Right cardiac atrium (tissue), 5 donors: ENCODE data around the gene BICC1. TPM values are rescaled to one million over a fixed set of nuclear protein-coding genes. Genes with fewer than 3 reads are reported as not detected.

Source experiments
- ATAC-seq, 2 donors: fragments of 200-7000 bp; cut with Tn5 transposase; one replicate each; pipeline versions ENCODE4 v1.8.0 to v1.9.1; 2020; ENCODE audit warnings: moderate library complexity in 2 of 2, mild to moderate bottlenecking in 1 of 2
- DNase-seq, 3 donors: peaks; one replicate each; pipeline ENCODE4 v3.0.0-alpha.2; 2020
- H3K27ac ChIP-seq: one replicate; pipeline ENCODE4 v1.5.1; 2013; ENCODE audit warnings: mild to moderate bottlenecking, low read length, control low read depth, moderate library complexity
- H3K27me3 ChIP-seq: one replicate; pipeline ENCODE4 v1.6.1; 2013; ENCODE audit not compliant: control insufficient read depth, insufficient read depth
- H3K4me1 ChIP-seq: one replicate; pipeline ENCODE4 v1.6.1; 2013; ENCODE audit warnings: low read length; ENCODE audit not compliant: control insufficient read depth, insufficient read depth
- H3K4me3 ChIP-seq: one replicate; pipeline ENCODE4 v1.5.1; 2013; ENCODE audit warnings: low read length, control low read depth
- H3K9me3 ChIP-seq: one replicate; pipeline ENCODE4 v1.6.1; 2013; ENCODE audit warnings: low read length; ENCODE audit not compliant: control insufficient read depth
- WGBS: extraction: QIAGEN DNeasy Blood & Tissue Kit; methylation state at CpG from one replicate; pipeline ENCODE4 v1.1.7; 2013; 5-methylcytosine and 5-hydroxymethylcytosine counted together
- intact Hi-C, 4 donors: fragments of 100-400 bp; cut with DNase I; formaldehyde crosslinking; loops; one replicate each; pipeline versions ENCODE4 v1.11.0 to v1.14.0; 2022 to 2023
- polyA plus RNA-seq: library from polyadenylated mRNA; stranded (reverse); fragments of 200-250 nt; gene quantifications from one replicate; pipeline ENCODE4 v1.2.3, GENCODE V29; 2013
- total RNA-seq, 4 donors: library from RNA; stranded (reverse); fragmentation: NEBNext Ultra II Directional; extraction: Animal tissue kit (Norgen Biotek cat#: 25700); gene quantifications; one replicate each; pipeline ENCODE4 v1.2.1, GENCODE V29; 2021
- donor health status: healthy with polysubstance abuse.
- donor health status: DM: no; HTN: yes; CAD: no.
- donor health status: DM: no; HTN: no; CAD: no.
- donor health status: DM: no; HTN: yes; CAD: no; lungs with severe emphysema.
- donor health status: DM: yes; HTN: yes; CAD: no.

BICC1 gene
- total and polyA plus RNA-seq, 5 donors = 5.2 to 15.9 (median 13.5) TPM

DNA sequence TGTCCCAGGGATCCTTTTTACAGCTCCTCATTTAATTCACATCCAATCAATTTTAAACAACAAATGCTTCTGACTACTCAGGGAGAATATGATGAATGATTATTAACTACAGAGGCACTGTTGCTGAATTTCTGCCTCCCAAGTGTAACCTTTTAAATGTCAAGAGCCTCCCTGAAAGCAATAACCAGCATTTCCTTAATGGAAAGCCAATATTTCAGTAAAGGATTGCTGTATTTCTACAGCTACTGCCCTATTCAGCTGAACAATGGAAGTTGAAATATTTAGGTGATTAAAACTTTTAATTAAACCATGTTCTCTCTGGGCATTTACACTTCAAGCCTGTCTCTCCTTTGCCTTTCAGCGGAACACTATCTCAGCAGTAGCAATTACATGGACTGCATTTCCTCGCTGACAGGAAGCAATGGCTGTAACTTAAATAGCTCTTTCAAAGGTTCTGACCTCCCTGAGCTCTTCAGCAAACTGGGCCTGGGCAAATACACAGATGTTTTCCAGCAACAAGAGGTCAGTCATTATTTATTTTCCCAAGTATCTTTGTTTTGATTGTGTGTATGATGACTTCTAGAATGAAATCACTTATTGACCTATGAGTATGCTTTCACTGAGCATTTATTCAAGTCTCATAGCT, 304.7 kb downstream of the BICC1 start:
- Histone ChIP-seq H3K27ac (no peak overlapping the region), H3K27me3 (no peaks in the 10 kb centered on the region), H3K9me3 (no peaks in the 10 kb centered on the region), H3K4me1 (peaks cover 4% of the 10 kb centered on the region), H3K4me3 (no peak overlapping the region)
- DNase-seq (no peak), ATAC-seq (peak in 1 of 2 donors; percentile 65)
- intact Hi-C loops = no loop called here
- WGBS = 30% methylated on average over 2 of the region's 2 CpGs

DNA sequence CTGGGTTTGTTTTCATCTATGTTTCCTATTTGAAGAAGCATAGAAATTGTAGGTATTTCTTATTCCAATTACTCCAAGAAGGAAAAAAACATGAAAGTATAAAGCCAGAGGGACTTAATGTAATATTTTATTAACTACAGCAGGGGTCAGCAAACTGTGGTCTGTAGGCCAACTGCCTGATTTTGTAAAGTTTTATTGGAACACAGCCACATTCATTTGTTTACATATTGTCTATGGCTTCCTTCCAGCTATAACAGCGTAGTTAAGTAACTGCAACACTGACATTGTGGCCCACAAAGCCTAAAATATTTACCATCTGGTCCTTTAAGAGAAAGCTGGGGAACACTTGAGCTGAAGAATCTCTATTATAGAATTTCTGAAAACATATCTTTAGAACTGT, 306.2 kb downstream of the BICC1 start:
- Histone ChIP-seq H3K4me1 (peaks cover 4% of the 10 kb centered on the region), H3K9me3 (no peaks in the 10 kb centered on the region), H3K27me3 (no peaks in the 10 kb centered on the region), H3K4me3 (no peak overlapping the region), H3K27ac (no peak overlapping the region)
- intact Hi-C loops = no loop called here
- DNase-seq (no peak), ATAC-seq (no peak)
- 42% methylated on average over 1 of the region's 1 CpG for WGBS

DNA sequence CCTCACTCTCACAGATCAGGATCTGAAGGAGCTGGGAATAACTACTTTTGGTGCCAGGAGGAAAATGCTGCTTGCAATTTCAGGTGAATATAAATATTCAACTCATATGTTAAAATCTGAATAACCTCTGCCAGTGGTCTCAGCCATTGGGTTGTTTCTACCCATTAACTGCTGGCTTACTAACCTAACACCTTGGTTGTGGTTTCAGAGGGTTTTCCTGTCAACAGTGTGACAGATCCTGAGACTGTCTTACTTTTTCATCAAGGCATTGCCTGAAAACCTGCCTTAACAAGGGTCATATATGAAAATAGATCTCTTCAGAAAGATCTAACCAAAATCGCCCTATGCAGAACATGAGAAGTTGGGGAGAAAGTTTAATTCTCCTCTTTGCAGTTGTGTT, 307.7 kb downstream of the BICC1 start:
- DNase-seq (no peak), ATAC-seq (no peak)
- Histone ChIP-seq H3K9me3 (no peaks in the 10 kb centered on the region), H3K4me3 (no peak overlapping the region), H3K27me3 (no peaks in the 10 kb centered on the region), H3K27ac (no peak overlapping the region), H3K4me1 (peaks cover 4% of the 10 kb centered on the region)
- 89% methylated on average over 1 of the region's 1 CpG for WGBS
- intact Hi-C loops = no loop called here

DNA sequence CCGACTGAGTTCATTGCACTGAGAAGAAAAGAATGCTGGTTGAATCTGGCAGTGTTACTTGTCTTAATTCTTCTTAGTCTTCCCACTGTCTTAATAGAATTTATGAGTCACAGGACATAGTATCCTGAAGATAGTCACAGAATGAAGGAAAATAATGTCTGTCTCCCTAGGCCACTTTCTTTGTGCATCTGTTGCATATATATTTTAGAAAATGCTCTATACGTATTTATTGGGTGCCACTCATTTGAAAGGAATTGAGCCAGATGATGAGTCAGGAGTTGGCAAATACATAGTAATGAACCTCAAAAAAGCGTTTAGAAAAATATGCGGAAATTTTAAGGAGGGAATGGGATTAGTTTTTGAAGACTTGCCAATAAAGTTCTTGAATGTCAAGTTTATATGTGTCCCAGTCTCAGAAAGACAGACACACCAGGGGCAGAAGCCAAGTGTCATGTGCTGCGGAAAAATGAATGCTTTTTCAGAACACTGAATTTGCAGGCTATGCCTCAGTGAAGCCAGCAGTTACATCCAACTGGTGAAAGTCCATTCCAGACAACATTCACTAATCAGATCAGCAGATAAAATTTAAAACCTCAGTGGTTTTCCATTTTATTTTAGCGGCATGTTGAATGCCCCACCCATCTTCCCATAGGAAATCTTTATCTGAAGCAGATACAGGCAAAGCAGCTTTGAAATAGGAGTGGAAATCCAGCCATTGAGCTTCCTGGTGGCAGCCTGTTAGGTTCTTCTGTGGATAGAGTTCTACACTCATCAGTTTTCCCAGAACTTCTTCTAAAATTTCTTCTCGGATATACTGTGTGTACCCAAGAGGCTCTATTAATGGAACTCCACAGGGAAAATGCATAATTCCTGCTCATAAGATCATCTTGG, 308.4 kb downstream of the BICC1 start:
- intact Hi-C loops = no loop called here
- Histone ChIP-seq H3K4me3 (no peak overlapping the region), H3K27me3 (no peaks in the 10 kb centered on the region), H3K27ac (no peak overlapping the region), H3K9me3 (no peaks in the 10 kb centered on the region), H3K4me1 (peaks cover 2% of the 10 kb centered on the region)
- no peak for ATAC-seq
- DNase-seq = peak in 1 of 3 donors; percentile 30
- WGBS = 56% methylated on average over 7 of the region's 7 CpGs

DNA sequence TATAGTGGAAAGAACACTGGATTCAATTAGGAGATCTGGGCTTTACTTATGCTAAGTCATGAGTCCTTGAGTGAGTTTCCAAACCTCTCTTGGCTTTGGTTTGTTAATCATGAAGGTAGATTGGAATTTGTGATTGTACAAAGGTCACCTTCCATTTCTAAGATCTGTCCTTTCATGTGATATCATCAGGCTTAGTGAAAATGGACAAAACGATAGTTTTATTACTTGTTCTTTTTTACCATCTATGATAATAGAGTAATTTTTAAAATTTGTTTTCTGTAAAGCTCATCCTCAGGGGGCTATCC, 309.0 kb downstream of the BICC1 start:
- Histone ChIP-seq H3K27ac (no peak overlapping the region), H3K9me3 (no peaks in the 10 kb centered on the region), H3K27me3 (no peaks in the 10 kb centered on the region), H3K4me1 (peaks cover 2% of the 10 kb centered on the region), H3K4me3 (no peak overlapping the region)
- ATAC-seq = no peak
- no peak for DNase-seq
- intact Hi-C loops = no loop called here
- 78% methylated on average over 1 of the region's 1 CpG for WGBS

DNA sequence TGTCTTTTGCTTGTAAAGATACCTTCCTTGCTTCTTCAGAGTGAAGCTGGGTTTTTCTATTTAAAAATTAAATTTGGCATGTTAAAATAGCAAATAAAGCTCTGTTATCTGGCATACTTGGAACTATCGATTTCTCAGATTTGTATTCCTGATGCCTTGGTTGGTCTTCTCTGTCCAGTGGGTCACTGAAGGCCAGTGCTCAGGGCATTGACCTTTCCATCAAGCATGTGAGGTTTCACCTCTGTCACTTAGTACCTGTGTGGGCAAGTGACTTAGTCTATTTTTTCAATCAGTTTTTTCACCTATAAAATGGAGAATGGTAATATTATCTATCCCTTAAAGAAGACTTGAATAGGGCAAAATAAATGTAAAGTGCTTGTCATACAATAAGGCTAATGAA, 311.3 kb downstream of the BICC1 start:
- ATAC-seq (no peak), DNase-seq (no peak)
- Histone ChIP-seq H3K27ac (no peak overlapping the region), H3K27me3 (no peaks in the 10 kb centered on the region), H3K4me1 (no peaks in the 10 kb centered on the region), H3K4me3 (no peak overlapping the region), H3K9me3 (no peaks in the 10 kb centered on the region)
- intact Hi-C loops = no loop called here
- whole genome bisulfite sequencing = 89% methylated on average over 1 of the region's 1 CpG

DNA sequence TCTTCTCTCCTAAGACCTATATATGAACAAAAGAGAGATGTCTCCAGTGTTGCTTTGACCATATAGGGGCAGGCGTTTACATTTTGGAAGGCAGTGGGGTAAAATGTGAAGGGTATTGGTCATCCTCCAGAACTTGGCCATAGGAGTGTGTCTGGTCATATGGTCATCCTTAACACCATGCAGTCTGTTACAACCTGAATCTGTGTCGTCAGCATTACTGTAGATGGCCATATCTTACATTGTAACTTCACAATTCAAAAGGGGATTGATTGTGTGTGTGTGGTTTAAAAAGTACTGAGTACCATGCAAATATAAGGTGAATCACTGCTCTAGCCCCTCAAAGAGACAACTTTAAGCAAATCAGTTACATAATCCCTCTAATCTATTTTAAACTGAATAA, 311.7 kb downstream of the BICC1 start:
- WGBS = 91% methylated on average over 2 of the region's 2 CpGs
- Histone ChIP-seq H3K27me3 (no peaks in the 10 kb centered on the region), H3K4me3 (no peak overlapping the region), H3K9me3 (no peaks in the 10 kb centered on the region), H3K27ac (no peak overlapping the region), H3K4me1 (no peaks in the 10 kb centered on the region)
- intact Hi-C loops = no loop called here
- DNase-seq = no peak
- no peak for ATAC-seq

DNA sequence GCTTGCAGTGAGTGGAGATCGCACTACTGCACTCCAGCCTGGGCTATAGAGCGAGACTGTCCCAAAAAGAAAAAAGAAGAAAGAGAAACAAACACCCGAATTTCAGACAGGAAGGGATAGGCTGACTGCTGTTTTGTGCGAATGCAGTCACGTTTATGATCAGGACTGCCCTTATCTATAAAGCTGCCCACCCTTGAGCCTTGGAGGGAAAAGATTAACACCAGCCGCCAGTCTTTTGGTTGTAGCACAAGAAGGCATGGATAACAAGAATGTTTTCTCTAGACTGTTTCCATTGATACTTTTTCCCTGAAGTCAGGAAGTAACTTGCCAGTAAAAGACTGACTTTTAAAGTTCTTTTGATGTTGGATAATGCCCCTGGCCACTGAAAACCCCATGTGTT, 314.0 kb downstream of the BICC1 start:
- WGBS = 56% methylated on average over 6 of the region's 6 CpGs

DNA sequence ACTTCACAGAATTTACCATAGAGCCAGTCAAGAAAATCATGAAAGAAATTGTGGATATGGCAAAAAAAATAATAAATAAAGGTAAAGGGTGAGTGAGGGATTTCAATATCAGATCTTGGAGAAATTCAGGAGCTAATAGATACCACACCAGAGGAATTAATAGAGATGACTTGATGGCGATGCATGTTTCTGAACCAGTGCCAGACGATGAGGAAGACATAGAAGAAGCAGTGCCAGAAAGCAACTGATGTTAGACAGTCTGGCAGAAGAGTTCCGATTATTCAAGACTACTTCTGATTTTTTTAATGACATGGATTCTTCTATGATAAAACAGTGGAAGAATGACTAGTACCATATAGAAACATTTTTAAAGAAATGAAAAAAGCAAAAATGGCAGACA, 314.7 kb downstream of the BICC1 start:
- Histone ChIP-seq H3K4me1 (no peaks in the 10 kb centered on the region), H3K4me3 (no peak overlapping the region), H3K27ac (no peak overlapping the region), H3K27me3 (no peaks in the 10 kb centered on the region), H3K9me3 (no peaks in the 10 kb centered on the region)
- 87% methylated on average over 3 of the region's 3 CpGs for WGBS
- intact Hi-C loops = no loop called here
- no peak for ATAC-seq
- DNase-seq = no peak

More for the DNA sequence above, 314.0 kb downstream of the BICC1 start:
- intact Hi-C loops = no loop called here
- no peaks in the 10 kb centered on the region for H3K9me3 ChIP-seq
- no peak overlapping the region for H3K27ac ChIP-seq
- ATAC-seq (no peak), DNase-seq (no peak)
- no peak overlapping the region for H3K4me3 ChIP-seq
- no peaks in the 10 kb centered on the region for H3K4me1 ChIP-seq
- H3K27me3 ChIP-seq = no peaks in the 10 kb centered on the region

DNA sequence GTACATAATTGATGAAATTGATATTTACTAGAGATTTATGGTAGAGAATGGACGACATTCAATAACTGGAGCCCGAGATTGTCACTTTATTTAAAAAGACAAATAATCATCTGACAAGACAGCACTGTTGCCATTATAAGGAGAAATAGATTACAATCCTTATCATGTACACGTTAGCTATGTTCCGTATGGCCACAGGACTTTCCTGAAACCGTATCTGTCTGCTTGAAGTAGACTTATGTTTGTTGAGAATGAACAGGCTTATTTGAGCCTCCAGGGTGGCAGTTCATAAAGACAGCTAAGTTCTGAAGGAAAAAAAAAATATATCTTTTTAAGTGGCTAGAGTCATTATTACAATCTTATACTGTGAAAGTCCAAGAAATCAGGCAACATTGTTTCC, 317.2 kb downstream of the BICC1 start:
- Histone ChIP-seq H3K9me3 (no peaks in the 10 kb centered on the region), H3K27me3 (no peaks in the 10 kb centered on the region), H3K4me3 (no peak overlapping the region), H3K27ac (no peak overlapping the region), H3K4me1 (peaks cover 1% of the 10 kb centered on the region)
- ATAC-seq (no peak), DNase-seq (no peak)
- intact Hi-C loops = no loop called here
- WGBS = 81% methylated on average over 5 of the region's 5 CpGs

DNA sequence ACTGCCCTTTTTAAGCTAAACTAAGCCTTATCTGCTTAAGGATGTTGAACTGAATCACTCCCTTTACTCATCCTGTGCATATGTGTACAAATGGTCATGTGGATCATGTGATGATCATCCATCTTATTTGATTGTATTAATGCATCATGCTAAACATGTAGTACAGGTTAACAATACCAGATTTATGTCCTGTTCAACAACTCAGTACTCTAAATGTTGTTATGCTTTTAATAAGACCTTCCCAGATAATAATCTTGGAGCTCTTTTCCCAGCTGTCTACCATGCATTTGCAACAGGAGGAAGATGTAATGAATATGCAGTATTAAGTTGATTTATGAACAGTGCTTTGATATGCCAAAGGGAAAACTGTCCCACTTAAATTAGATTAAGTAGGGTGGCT, 318.0 kb downstream of the BICC1 start:
- no peak overlapping the region for H3K27ac ChIP-seq
- H3K9me3 ChIP-seq = no peaks in the 10 kb centered on the region
- ATAC-seq (no peak), DNase-seq (no peak)
- H3K4me3 ChIP-seq = no peak overlapping the region
- intact Hi-C loops = no loop called here
- H3K27me3 ChIP-seq = no peaks in the 10 kb centered on the region
- peaks cover 1% of the 10 kb centered on the region for H3K4me1 ChIP-seq
